ENCODE results near the gene SPOCD1.

Gene SPOCD1

GRCh38 chr1:31807273-31808048 is 8.4 kb downstream of the SPOCD1 start:
- H3K9ac ChIP-seq (ENCODE audit: low read depth, low read length) = no peak overlapping the region
- no peaks in the 10 kb centered on the region for H3K9me3 ChIP-seq (ENCODE audit: insufficient read depth, low read depth, low read length)
- H3K4me1 ChIP-seq (ENCODE audit: insufficient read depth, low read length) = no peaks in the 10 kb centered on the region
- H3K36me3 ChIP-seq (ENCODE audit: insufficient read depth, low read depth, low read length) = no peaks in the 10 kb centered on the region
- H3K27me3 ChIP-seq (ENCODE audit: insufficient read depth, low read length) = no peaks in the 10 kb centered on the region
- H3K4me3 ChIP-seq (ENCODE audit: low read length) = no peak overlapping the region
- H3K27ac ChIP-seq (ENCODE audit: low read length) = no peak overlapping the region

GRCh38 chr1:31805318-31805717 is 10.5 kb downstream of the SPOCD1 start:
- Histone ChIP-seq H3K9ac (ENCODE audit: low read depth, low read length) (no peak overlapping the region), H3K27me3 (ENCODE audit: insufficient read depth, low read length) (no peaks in the 10 kb centered on the region)

GRCh38 chr1:31804098-31804497 is 11.7 kb downstream of the SPOCD1 start:
- H3K4me1 ChIP-seq (ENCODE audit: insufficient read depth, low read length) = no peaks in the 10 kb centered on the region
- no peak overlapping the region for H3K4me3 ChIP-seq (ENCODE audit: low read length)
- H3K36me3 ChIP-seq (ENCODE audit: insufficient read depth, low read depth, low read length) = no peaks in the 10 kb centered on the region
- no peaks in the 10 kb centered on the region for H3K9me3 ChIP-seq (ENCODE audit: insufficient read depth, low read depth, low read length)
- H3K9ac ChIP-seq (ENCODE audit: low read depth, low read length) = no peak overlapping the region
- H3K27me3 ChIP-seq (ENCODE audit: insufficient read depth, low read length) = no peaks in the 10 kb centered on the region
- no peak overlapping the region for H3K27ac ChIP-seq (ENCODE audit: low read length)

More at GRCh38 chr1:31805318-31805717, 10.5 kb downstream of the SPOCD1 start:
- Histone ChIP-seq H3K4me3 (ENCODE audit: low read length) (no peak overlapping the region), H3K4me1 (ENCODE audit: insufficient read depth, low read length) (no peaks in the 10 kb centered on the region), H3K36me3 (ENCODE audit: insufficient read depth, low read depth, low read length) (no peaks in the 10 kb centered on the region), H3K9me3 (ENCODE audit: insufficient read depth, low read depth, low read length) (no peaks in the 10 kb centered on the region), H3K27ac (ENCODE audit: low read length) (no peak overlapping the region)

GRCh38 chr1:31803610-31804009 is 12.2 kb downstream of the SPOCD1 start:
- Histone ChIP-seq H3K27me3 (ENCODE audit: insufficient read depth, low read length) (no peaks in the 10 kb centered on the region; the same call in 1 of the 2 replicates), H3K9me3 (ENCODE audit: insufficient read depth, low read depth, low read length) (no peaks in the 10 kb centered on the region), H3K27ac (ENCODE audit: low read length) (no peak overlapping the region), H3K4me3 (ENCODE audit: low read length) (no peak overlapping the region), H3K9ac (ENCODE audit: low read depth, low read length) (no peak overlapping the region), H3K36me3 (ENCODE audit: insufficient read depth, low read depth, low read length) (no peaks in the 10 kb centered on the region), H3K4me1 (ENCODE audit: insufficient read depth, low read length) (no peaks in the 10 kb centered on the region)

GRCh38 chr1:31802190-31803150 is 13.4 kb downstream of the SPOCD1 start:
- no peak overlapping the region for H3K4me3 ChIP-seq (ENCODE audit: low read length)
- no peaks in the 10 kb centered on the region for H3K9me3 ChIP-seq (ENCODE audit: insufficient read depth, low read depth, low read length)
- H3K27me3 ChIP-seq (ENCODE audit: insufficient read depth, low read length) = no peaks in the 10 kb centered on the region; the same call in 1 of the 2 replicates
- no peak overlapping the region for H3K27ac ChIP-seq (ENCODE audit: low read length)
- no peaks in the 10 kb centered on the region for H3K36me3 ChIP-seq (ENCODE audit: insufficient read depth, low read depth, low read length)
- no peak overlapping the region for H3K9ac ChIP-seq (ENCODE audit: low read depth, low read length)
- no peaks in the 10 kb centered on the region for H3K4me1 ChIP-seq (ENCODE audit: insufficient read depth, low read length)

GRCh38 chr1:31801458-31801857 is 14.4 kb downstream of the SPOCD1 start:
- H3K9me3 ChIP-seq (ENCODE audit: insufficient read depth, low read depth, low read length) = no peaks in the 10 kb centered on the region
- H3K27me3 ChIP-seq (ENCODE audit: insufficient read depth, low read length) = no peaks in the 10 kb centered on the region; the same call in 1 of the 2 replicates
- H3K4me1 ChIP-seq (ENCODE audit: insufficient read depth, low read length) = no peaks in the 10 kb centered on the region
- no peak overlapping the region for H3K27ac ChIP-seq (ENCODE audit: low read length)
- no peaks in the 10 kb centered on the region for H3K36me3 ChIP-seq (ENCODE audit: insufficient read depth, low read depth, low read length)
- no peak overlapping the region for H3K4me3 ChIP-seq (ENCODE audit: low read length)
- no peak overlapping the region for H3K9ac ChIP-seq (ENCODE audit: low read depth, low read length)

GRCh38 chr1:31800674-31800967 is 15.2 kb downstream of the SPOCD1 start:
- H3K27me3 ChIP-seq (ENCODE audit: insufficient read depth, low read length) = no peaks in the 10 kb centered on the region; the same call in 1 of the 2 replicates
- H3K4me1 ChIP-seq (ENCODE audit: insufficient read depth, low read length) = no peaks in the 10 kb centered on the region
- H3K9ac ChIP-seq (ENCODE audit: low read depth, low read length) = no peak overlapping the region
- no peaks in the 10 kb centered on the region for H3K36me3 ChIP-seq (ENCODE audit: insufficient read depth, low read depth, low read length)
- no peak overlapping the region for H3K4me3 ChIP-seq (ENCODE audit: low read length)
- H3K9me3 ChIP-seq (ENCODE audit: insufficient read depth, low read depth, low read length) = no peaks in the 10 kb centered on the region
- no peak overlapping the region for H3K27ac ChIP-seq (ENCODE audit: low read length)

GRCh38 chr1:31799895-31800673 is 15.7 kb downstream of the SPOCD1 start:
- Histone ChIP-seq H3K27ac (ENCODE audit: low read length) (no peak overlapping the region), H3K4me1 (ENCODE audit: insufficient read depth, low read length) (no peaks in the 10 kb centered on the region)

GRCh38 chr1:31799196-31799894 is 16.5 kb downstream of the SPOCD1 start:
- Histone ChIP-seq H3K27ac (ENCODE audit: low read length) (no peak overlapping the region), H3K36me3 (ENCODE audit: insufficient read depth, low read depth, low read length) (no peaks in the 10 kb centered on the region), H3K9me3 (ENCODE audit: insufficient read depth, low read depth, low read length) (no peaks in the 10 kb centered on the region), H3K9ac (ENCODE audit: low read depth, low read length) (no peak overlapping the region), H3K4me3 (ENCODE audit: low read length) (no peak overlapping the region), H3K4me1 (ENCODE audit: insufficient read depth, low read length) (no peaks in the 10 kb centered on the region), H3K27me3 (ENCODE audit: insufficient read depth, low read length) (no peaks in the 10 kb centered on the region; the same call in 1 of the 2 replicates)

More at GRCh38 chr1:31799895-31800673, 15.7 kb downstream of the SPOCD1 start:
- H3K9ac ChIP-seq (ENCODE audit: low read depth, low read length) = no peak overlapping the region
- H3K27me3 ChIP-seq (ENCODE audit: insufficient read depth, low read length) = no peaks in the 10 kb centered on the region; the same call in 1 of the 2 replicates
- no peaks in the 10 kb centered on the region for H3K9me3 ChIP-seq (ENCODE audit: insufficient read depth, low read depth, low read length)
- H3K36me3 ChIP-seq (ENCODE audit: insufficient read depth, low read depth, low read length) = no peaks in the 10 kb centered on the region
- no peak overlapping the region for H3K4me3 ChIP-seq (ENCODE audit: low read length)

- Histone ChIP-seq H3K4me1 (ENCODE audit: insufficient read depth, low read length) (no peaks in the 10 kb centered on the region), H3K27ac (ENCODE audit: low read length) (no peak overlapping the region), H3K4me3 (ENCODE audit: low read length) (no peak overlapping the region), H3K27me3 (ENCODE audit: insufficient read depth, low read length) (no peaks in the 10 kb centered on the region; the same call in 1 of the 2 replicates), H3K9ac (ENCODE audit: low read depth, low read length) (no peak overlapping the region), H3K36me3 (ENCODE audit: insufficient read depth, low read depth, low read length) (no peaks in the 10 kb centered on the region), H3K9me3 (ENCODE audit: insufficient read depth, low read depth, low read length) (no peaks in the 10 kb centered on the region)
These were observed 17.2 kb downstream of the SPOCD1 start for GRCh38 chr1:31798433-31799195.
